GM18858 (cell line): ENCODE results near the gene HS3ST6.
"Not testable (repeated sequence)": the region's sequence is repeated elsewhere in the genome, so short reads cannot be mapped to it uniquely, and the experiment has no call there.

Source experiments
- ATAC-seq: cut with Tn5 transposase; IDR thresholded peaks from one replicate; pipeline ENCODE4 v1.9.1; 2021; ENCODE audit not compliant: unreplicated experiment

HS3ST6 gene

GRCh38 chr16:1918351-1919326 is at the start of gene HS3ST6:
HS3ST6 (minus strand) TSS chr16:1918415; CDS start chr16:1918323, 92 bp downstream.
- no peak for ATAC-seq

GRCh38 chr16:1966460-1966859 is 48.2 kb upstream of the HS3ST6 start, which contains the start of gene RNF151:
RNF151 (plus strand) TSS chr16:1966856; CDS start chr16:1966882, 26 bp downstream.
- no peak for ATAC-seq

- ATAC-seq: no peak
Measured at GRCh38 chr16:1965396-1966001, 47.3 kb upstream of the HS3ST6 start.

- peak; percentile 71 for ATAC-seq
Measured at GRCh38 chr16:1964506-1965395, 46.5 kb upstream of the HS3ST6 start, which contains the start of gene RPS2. RPS2 (minus strand) TSS chr16:1964826; CDS start chr16:1964625, 201 bp downstream.

- ATAC-seq: no peak
Measured at GRCh38 chr16:1963806-1964505, 45.7 kb upstream of the HS3ST6 start.

- not testable (repeated sequence) for ATAC-seq
Measured at GRCh38 chr16:1962161-1963153, 44.2 kb upstream of the HS3ST6 start.

- no peak for ATAC-seq
Measured at GRCh38 chr16:1961651-1962067, 43.4 kb upstream of the HS3ST6 start.

- no peak for ATAC-seq
Measured at GRCh38 chr16:1960665-1961630, 42.7 kb upstream of the HS3ST6 start.

- ATAC-seq: peak; percentile 54
Measured at GRCh38 chr16:1959269-1960039, 41.2 kb upstream of the HS3ST6 start, which contains the start of gene NDUFB10. NDUFB10 (plus strand) TSS chr16:1959538; CDS start chr16:1959625, 87 bp downstream.

GRCh38 chr16:1958715-1959268 is 40.6 kb upstream of the HS3ST6 start:
- no peak for ATAC-seq

- not testable (repeated sequence) for ATAC-seq
Measured at GRCh38 chr16:1958143-1958491, 39.9 kb upstream of the HS3ST6 start.

- ATAC-seq: not testable (repeated sequence)
Measured at GRCh38 chr16:1957434-1958142, 39.4 kb upstream of the HS3ST6 start.

- no peak for ATAC-seq
Measured at GRCh38 chr16:1953734-1954133, 35.5 kb upstream of the HS3ST6 start.

- no peak for ATAC-seq
Measured at GRCh38 chr16:1950559-1950958, 32.3 kb upstream of the HS3ST6 start.

- ATAC-seq: no peak
Measured at GRCh38 chr16:1950047-1950446, 31.8 kb upstream of the HS3ST6 start.

- ATAC-seq: no peak
Measured at GRCh38 chr16:1949507-1949906, 31.3 kb upstream of the HS3ST6 start.
